HepG2 (cell line): ENCODE results near the gene LYPD3. TPM values are rescaled to one million over a fixed set of nuclear protein-coding genes. Genes with fewer than 3 reads are reported as not detected.
A peak's percentile ranks its signal among the peaks of the same experiment; 100 is the strongest.

Experiments used
- ATF1 ChIP-seq: IDR thresholded peaks from 2 replicates; pipeline ENCODE4 v1.6.1; 2016; ENCODE audit warnings: mild to moderate bottlenecking, control low read depth
- CBX2 ChIP-seq, 2 experiments: fragments of 200-600 bp in 1 of 2; sonication (generic); formaldehyde crosslinking in 1 of 2; IDR thresholded peaks; 2 replicates each; pipeline versions ENCODE4 v1.7.0 to v1.8.1; 2018 to 2022; ENCODE audit warnings: low read depth in 2 of 2, low read length in 1 of 2, mild to moderate bottlenecking in 1 of 2, missing genetic modification reagents in 1 of 2
- CHD2 ChIP-seq: IDR thresholded peaks from 2 replicates; pipeline ENCODE4 v1.6.1; 2011; ENCODE audit warnings: low read depth, low read length, improper control_type of control experiment
- CHD4 ChIP-seq: fragments of 200-600 bp; sonication (generic); IDR thresholded peaks from 2 replicates; pipeline ENCODE4 v1.7.0; 2017; ENCODE audit warnings: mild to moderate bottlenecking, low read length, borderline replicate concordance
- ETV5 ChIP-seq: IDR thresholded peaks from 2 replicates; pipeline ENCODE4 v1.6.1; 2018; ENCODE audit warnings: missing biosample characterization, missing genetic modification reagents, inconsistent platforms, borderline replicate concordance
- FOXM1 ChIP-seq: sonication (generic); formaldehyde crosslinking; IDR thresholded peaks from 2 replicates; pipeline ENCODE4 v1.5.0; 2020; ENCODE audit warnings: missing genetic modification reagents
- HDAC1 ChIP-seq: sonication (generic); formaldehyde crosslinking; IDR thresholded peaks from 2 replicates; pipeline ENCODE4 v1.5.1; 2020; ENCODE audit warnings: mild to moderate bottlenecking, missing genetic modification reagents
- HES4 ChIP-seq: sonication (generic); formaldehyde crosslinking; IDR thresholded peaks from 2 replicates; pipeline ENCODE4 v1.9.0; 2021; ENCODE audit warnings: mild to moderate bottlenecking, missing genetic modification reagents, borderline replicate concordance
- HNF1B ChIP-seq: sonication (generic); formaldehyde crosslinking; IDR thresholded peaks from 2 replicates; pipeline ENCODE4 v1.5.1; 2020; ENCODE audit warnings: mild to moderate bottlenecking, moderate library complexity, missing genetic modification reagents
- HNRNPLL ChIP-seq: fragments of 200-400 bp; formaldehyde crosslinking; IDR thresholded peaks from 2 replicates; pipeline ENCODE4 v1.6.1; 2017; ENCODE audit warnings: mild to moderate bottlenecking, low read depth, low read length; ENCODE audit not compliant: poor library complexity, severe bottlenecking
- KLF15 ChIP-seq: sonication (generic); formaldehyde crosslinking; IDR thresholded peaks from 2 replicates; pipeline ENCODE4 v1.8.1; 2023; ENCODE audit warnings: borderline replicate concordance, mild to moderate bottlenecking, inconsistent platforms, missing genetic modification reagents, mixed read lengths
- MIER2 ChIP-seq: IDR thresholded peaks from 2 replicates; pipeline ENCODE4 v1.6.1; 2016; ENCODE audit warnings: missing biosample characterization, missing genetic modification reagents
- NFE2L1 ChIP-seq: sonication (generic); formaldehyde crosslinking; IDR thresholded peaks from 2 replicates; pipeline ENCODE4 v1.4.0; 2020; ENCODE audit warnings: missing genetic modification reagents, mild to moderate bottlenecking, borderline replicate concordance
- PHB2 ChIP-seq: fragments of 450-650 bp; IDR thresholded peaks from 2 replicates; pipeline ENCODE4 v1.6.1; 2018; ENCODE audit not compliant: partially characterized antibody
- POGZ ChIP-seq: sonication (generic); formaldehyde crosslinking; IDR thresholded peaks from 2 replicates; pipeline ENCODE4 v1.4.0; 2020; ENCODE audit warnings: mild to moderate bottlenecking, missing genetic modification reagents
- RFXANK ChIP-seq: IDR thresholded peaks from 2 replicates; pipeline ENCODE4 v1.6.1; 2016
- SSRP1 ChIP-seq: IDR thresholded peaks from 2 replicates; pipeline ENCODE4 v1.6.1; 2016; ENCODE audit warnings: control low read depth
- ZBTB1 ChIP-seq: sonication (generic); formaldehyde crosslinking; IDR thresholded peaks from 2 replicates; pipeline ENCODE4 v1.4.0; 2020; ENCODE audit warnings: missing genetic modification reagents, borderline replicate concordance
- ZNF460 ChIP-seq: sonication (generic); formaldehyde crosslinking; IDR thresholded peaks from 2 replicates; pipeline ENCODE4 v1.5.1; 2020; ENCODE audit warnings: missing genetic modification reagents, mild to moderate bottlenecking, borderline replicate concordance
- ZNF772 ChIP-seq: sonication (generic); formaldehyde crosslinking; IDR thresholded peaks from 2 replicates; pipeline ENCODE4 v1.5.0; 2020; ENCODE audit warnings: mild to moderate bottlenecking, missing genetic modification reagents
- ZNF788 ChIP-seq: sonication (generic); formaldehyde crosslinking; IDR thresholded peaks from 2 replicates; pipeline ENCODE4 v1.5.0; 2020; ENCODE audit warnings: mild to moderate bottlenecking, missing genetic modification reagents, borderline replicate concordance
- ZSCAN31 ChIP-seq: sonication (generic); formaldehyde crosslinking; IDR thresholded peaks from 2 replicates; pipeline ENCODE4 v1.5.0; 2020; ENCODE audit warnings: low read depth, mild to moderate bottlenecking, missing genetic modification reagents
- ZZZ3 ChIP-seq: sonication (generic); formaldehyde crosslinking; IDR thresholded peaks from 2 replicates; pipeline ENCODE4 v1.4.0; 2020; ENCODE audit warnings: missing genetic modification reagents, mild to moderate bottlenecking, borderline replicate concordance
- polyA plus RNA-seq, 8 experiments: library from polyadenylated mRNA; depleted of rRNA in 3 of 8; stranded (reverse) in 7 of 8; unstranded in 1 of 8; fragments of >200 nt; fragmentation: Illumina TruSeq in 4 of 8; extraction: Trizol in 4 of 8; gene quantifications; 2 replicates each; pipeline versions ENCODE4 v1.2.1 to v1.2.3, GENCODE V29; 2011 to 2016; ENCODE audit warnings: low read depth in 4 of 8, missing spikeins in 1 of 8, mixed read lengths in 1 of 8; ENCODE audit not compliant: insufficient read depth in 1 of 8
- total RNA-seq, 5 experiments: library from RNA; depleted of rRNA; stranded (reverse); fragments of >200 nt; fragmentation: Illumina TruSeq; extraction: Trizol; gene quantifications; 2 replicates each; pipeline ENCODE4 v1.2.3, GENCODE V29; 2016; ENCODE audit warnings: low read depth in 1 of 5
- TF ChIP-seq, protein P1 (sequence below): fragments of 450-650 bp; IDR thresholded peaks from 2 replicates; pipeline ENCODE4 v1.6.1; 2017; ENCODE audit warnings: mild to moderate bottlenecking

The LYPD3 gene
- total and polyA plus RNA-seq, 2 of the 13 experiments (the other 11 are each of a cell fraction or from before 2014, with no cell fraction given): 0.51 to 1.5 TPM

- TF ChIP-seq ZZZ3 (CRISPR knock-in tag): no peak
- TF ChIP-seq PHB2: no peak
- no peak for TF ChIP-seq CBX2 (IDR thresholded peaks at IDR 0.05; ENCODE audit: low read depth, low read length)
- TF ChIP-seq CBX2 (CRISPR knock-in tag; IDR thresholded peaks at IDR 0.05; ENCODE audit: low read depth): no peak
- no peak for TF ChIP-seq RFXANK (CRISPR knock-in tag)
- no peak for TF ChIP-seq NFE2L1 (CRISPR knock-in tag)
- 0 out of 2 replicates have a peak, but pooled peaks have one; percentile 13 for TF ChIP-seq KLF15 (CRISPR knock-in tag)
- 0 out of 2 replicates have a peak, but pooled peaks have one; percentile 65 for TF ChIP-seq ZNF772 (CRISPR knock-in tag)
- no peak for TF ChIP-seq HNF1B
- peak; percentile 89 for TF ChIP-seq ETV5 (CRISPR knock-in tag)
- no peak for TF ChIP-seq SSRP1 (CRISPR knock-in tag)
- peak; percentile 70; the same call in 1 of the 2 replicates for TF ChIP-seq CHD4
- TF ChIP-seq CHD2: no peak
- no peak; the same call in 1 of the 2 replicates for TF ChIP-seq POGZ (CRISPR knock-in tag)
- peak; percentile 78; the same call in 1 of the 2 replicates for TF ChIP-seq ZNF788 (CRISPR knock-in tag)
- TF ChIP-seq, protein P1, sequence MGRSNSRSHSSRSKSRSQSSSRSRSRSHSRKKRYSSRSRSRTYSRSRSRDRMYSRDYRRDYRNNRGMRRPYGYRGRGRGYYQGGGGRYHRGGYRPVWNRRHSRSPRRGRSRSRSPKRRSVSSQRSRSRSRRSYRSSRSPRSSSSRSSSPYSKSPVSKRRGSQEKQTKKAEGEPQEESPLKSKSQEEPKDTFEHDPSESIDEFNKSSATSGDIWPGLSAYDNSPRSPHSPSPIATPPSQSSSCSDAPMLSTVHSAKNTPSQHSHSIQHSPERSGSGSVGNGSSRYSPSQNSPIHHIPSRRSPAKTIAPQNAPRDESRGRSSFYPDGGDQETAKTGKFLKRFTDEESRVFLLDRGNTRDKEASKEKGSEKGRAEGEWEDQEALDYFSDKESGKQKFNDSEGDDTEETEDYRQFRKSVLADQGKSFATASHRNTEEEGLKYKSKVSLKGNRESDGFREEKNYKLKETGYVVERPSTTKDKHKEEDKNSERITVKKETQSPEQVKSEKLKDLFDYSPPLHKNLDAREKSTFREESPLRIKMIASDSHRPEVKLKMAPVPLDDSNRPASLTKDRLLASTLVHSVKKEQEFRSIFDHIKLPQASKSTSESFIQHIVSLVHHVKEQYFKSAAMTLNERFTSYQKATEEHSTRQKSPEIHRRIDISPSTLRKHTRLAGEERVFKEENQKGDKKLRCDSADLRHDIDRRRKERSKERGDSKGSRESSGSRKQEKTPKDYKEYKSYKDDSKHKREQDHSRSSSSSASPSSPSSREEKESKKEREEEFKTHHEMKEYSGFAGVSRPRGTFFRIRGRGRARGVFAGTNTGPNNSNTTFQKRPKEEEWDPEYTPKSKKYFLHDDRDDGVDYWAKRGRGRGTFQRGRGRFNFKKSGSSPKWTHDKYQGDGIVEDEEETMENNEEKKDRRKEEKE: no peak
- TF ChIP-seq ZSCAN31 (CRISPR knock-in tag): no peak
- no peak for TF ChIP-seq ATF1
- no peak for TF ChIP-seq HNRNPLL
- no peak for TF ChIP-seq ZBTB1
- TF ChIP-seq HES4 (CRISPR knock-in tag): 0 out of 2 replicates have a peak, but pooled peaks have one; percentile 45
- no peak for TF ChIP-seq FOXM1
- TF ChIP-seq MIER2 (CRISPR knock-in tag): no peak
- no peak for TF ChIP-seq ZNF460 (CRISPR knock-in tag)
- peak; percentile 72 for TF ChIP-seq HDAC1
These were observed 39.2 kb upstream of the LYPD3 start, which contains the start of gene PHLDB3 (continued) for GRCh38 chr19:43504426-43505185.
